Measurements from ENCODE around the gene DNAJC28. TPM values are rescaled to one million over a fixed set of nuclear protein-coding genes. Genes with fewer than 3 reads are reported as not detected.

The DNAJC28 gene
- total and polyA plus RNA-seq, 2 donors (not counting 1 experiment from before 2014, with no cell fraction given) = 0.30 to 2.5 TPM

GRCh38 chr21:33481314-33481943 is 10.1 kb downstream of the DNAJC28 start:
- DNase-seq (peak; percentile 17), ATAC-seq (ENCODE audit: low read depth) (no peak)
- no peak overlapping the region for H3K4me2 ChIP-seq (replicated peaks; ENCODE audit: low read depth, low read length, poor library complexity, severe bottlenecking)
- H2AFZ ChIP-seq (ENCODE audit: insufficient read depth, low read depth, low read length, poor library complexity, severe bottlenecking) = no peak overlapping the region
- H3K79me2 ChIP-seq (ENCODE audit: control insufficient read depth, insufficient read depth, low read length) = peaks cover 10% of the 10 kb centered on the region
- POLR2A ChIA-PET = interaction anchor here (2.7 kb wide), 1 partner anchor 9 kb away, joined by 44 read pairs; the partner anchor contains the start of gene DNAJC28
- Mint-ChIP-seq H3K27me3 (no peaks in the 10 kb centered on the region), H3K4me1 (peaks cover 17% of the 10 kb centered on the region), H3K4me3 (peak overlapping the region; percentile 94), H3K9me3 (ENCODE audit: insufficient read depth) (no peaks in the 10 kb centered on the region), H3K27ac (no peak overlapping the region)
- TF ChIP-seq EZH2 (IDR thresholded peaks at IDR 0.05; ENCODE audit: borderline replicate concordance, insufficient read depth, low read depth, low read length, poor library complexity, severe bottlenecking) = no peak
- no peak for TF ChIP-seq CTCF (IDR thresholded peaks at IDR 0.05)
- no peak overlapping the region for H3K4me3 ChIP-seq (ENCODE audit: control extremely low read depth in 1 of 5, extremely low read depth in 1 of 5, insufficient read depth in 1 of 5, low read depth in 2 of 5, low read length in 4 of 5)
- peaks cover 12 to 14% of the 10 kb centered on the region in 2 donors for H3K4me1 ChIP-seq (ENCODE audit: control insufficient read depth in 2 of 2, insufficient read depth in 2 of 2, low read length in 2 of 2)
- no peaks in the 10 kb centered on the region for H4K20me1 ChIP-seq (ENCODE audit: control insufficient read depth, insufficient read depth, low read length, poor library complexity, severe bottlenecking)
- H3K36me3 ChIP-seq (replicated peaks in 1 of 2; ENCODE audit: control extremely low read depth in 1 of 2, control insufficient read depth in 1 of 2, extremely low read depth in 1 of 2, insufficient read depth in 2 of 2, low read length in 1 of 2) = no peaks in the 10 kb centered on the region
- CTCF ChIA-PET = interaction anchor here (1.0 to 2.6 kb wide), 5 partner anchors 7 to 541 kb away, joined by 3 to 18 read pairs (median 4); partner anchors contain the start of gene DNAJC28
- no peak overlapping the region for H3K9ac ChIP-seq (ENCODE audit: low read length)
- no peaks in the 10 kb centered on the region for H3K9me3 ChIP-seq (ENCODE audit: control extremely low read depth in 1 of 3, control insufficient read depth in 2 of 3, insufficient read depth in 1 of 3, low read length in 2 of 3)
- no peaks in the 10 kb centered on the region for H3K27me3 ChIP-seq (replicated peaks in 1 of 4; ENCODE audit: control extremely low read depth in 1 of 4, control insufficient read depth in 3 of 4, insufficient read depth in 4 of 4, low read length in 3 of 4)
- 94% methylated on average over 7 of the region's 9 CpGs for WGBS (ENCODE audit: insufficient coverage)
- intact Hi-C loops (cut with micrococcal nuclease) = no loop called here
- H3K27ac ChIP-seq (ENCODE audit: low read length in 2 of 2) = no peak overlapping the region
